Ishikawa (cell line): ENCODE results near the gene CMTM1.

Experiments used
- CEBPB ChIP-seq: IDR thresholded peaks from 2 replicates; pipeline ENCODE4 v1.6.1; 2012
- CREB1 ChIP-seq: IDR thresholded peaks from 2 replicates; pipeline ENCODE4 v1.6.1; 2012; ENCODE audit warnings: low read depth
- EGR1 ChIP-seq: IDR thresholded peaks from 2 replicates; pipeline ENCODE4 v1.6.1; 2012
- EP300 ChIP-seq: IDR thresholded peaks from 2 replicates; pipeline ENCODE4 v1.6.1; 2012; ENCODE audit warnings: borderline replicate concordance
- FOXM1 ChIP-seq: IDR thresholded peaks from 2 replicates; pipeline ENCODE4 v1.6.1; 2012; ENCODE audit warnings: low read depth, borderline replicate concordance
- MAX ChIP-seq: IDR thresholded peaks from 2 replicates; pipeline ENCODE4 v1.6.1; 2012
- NFIC ChIP-seq: IDR thresholded peaks from 2 replicates; pipeline ENCODE4 v1.6.1; 2012
- RAD21 ChIP-seq: IDR thresholded peaks from 2 replicates; pipeline ENCODE4 v1.6.1; 2012; ENCODE audit warnings: low read depth
- TAF1 ChIP-seq: IDR thresholded peaks from 2 replicates; pipeline ENCODE4 v1.6.1; 2012; ENCODE audit warnings: low read depth, mild to moderate bottlenecking
- TCF12 ChIP-seq: IDR thresholded peaks from 2 replicates; pipeline ENCODE4 v1.6.1; 2012; ENCODE audit warnings: low read depth
- TEAD4 ChIP-seq: IDR thresholded peaks from 2 replicates; pipeline ENCODE4 v1.6.1; 2012
- YY1 ChIP-seq: IDR thresholded peaks from 2 replicates; pipeline ENCODE4 v1.6.1; 2012; ENCODE audit warnings: low read depth
- ZBTB7A ChIP-seq: IDR thresholded peaks from 2 replicates; pipeline ENCODE4 v1.6.1; 2012; ENCODE audit warnings: low read depth
- TF ChIP-seq, protein P1 (sequence below): IDR thresholded peaks from 2 replicates; pipeline ENCODE4 v1.6.1; 2012; ENCODE audit warnings: low read depth, mild to moderate bottlenecking
- TF ChIP-seq, protein P2 (sequence below): IDR thresholded peaks from 2 replicates; pipeline ENCODE4 v1.6.1; 2012

CMTM1 gene

GRCh38 chr16:66588981-66589713 lies 22.9 kb downstream of the CMTM1 start:
- TF ChIP-seq FOXM1, result no peak
- no peak for TF ChIP-seq EP300
- TF ChIP-seq RAD21, result peak; percentile 85

DNA sequence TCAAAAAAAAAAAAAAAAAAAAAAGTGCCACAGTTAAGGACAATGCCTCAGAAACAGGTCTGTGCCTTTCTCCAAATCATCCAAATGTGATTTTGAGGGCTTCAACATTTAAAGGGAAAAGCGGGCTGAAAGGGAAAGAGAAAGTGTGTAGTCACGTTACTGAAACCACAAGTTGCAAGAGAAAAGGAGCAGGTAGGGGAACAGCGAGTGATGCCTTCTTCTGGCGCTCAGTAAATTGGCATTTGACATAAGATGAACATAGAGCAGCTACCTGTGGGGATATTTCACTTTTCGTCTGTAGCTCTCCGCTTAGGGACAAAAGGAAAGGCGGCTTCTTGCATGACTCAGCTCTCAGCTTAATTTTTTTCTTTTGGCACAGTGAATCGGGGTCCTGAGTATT lies 24.1 kb downstream of the CMTM1 start:
- TF ChIP-seq NFIC (no peak), FOXM1 (no peak), TCF12 (no peak), ZBTB7A (no peak), TEAD4 (no peak), YY1 (no peak), RAD21 (no peak), CREB1 (no peak), TAF1 (no peak), MAX (no peak), EP300 (no peak), CEBPB (no peak)
- TF ChIP-seq, protein P1, sequence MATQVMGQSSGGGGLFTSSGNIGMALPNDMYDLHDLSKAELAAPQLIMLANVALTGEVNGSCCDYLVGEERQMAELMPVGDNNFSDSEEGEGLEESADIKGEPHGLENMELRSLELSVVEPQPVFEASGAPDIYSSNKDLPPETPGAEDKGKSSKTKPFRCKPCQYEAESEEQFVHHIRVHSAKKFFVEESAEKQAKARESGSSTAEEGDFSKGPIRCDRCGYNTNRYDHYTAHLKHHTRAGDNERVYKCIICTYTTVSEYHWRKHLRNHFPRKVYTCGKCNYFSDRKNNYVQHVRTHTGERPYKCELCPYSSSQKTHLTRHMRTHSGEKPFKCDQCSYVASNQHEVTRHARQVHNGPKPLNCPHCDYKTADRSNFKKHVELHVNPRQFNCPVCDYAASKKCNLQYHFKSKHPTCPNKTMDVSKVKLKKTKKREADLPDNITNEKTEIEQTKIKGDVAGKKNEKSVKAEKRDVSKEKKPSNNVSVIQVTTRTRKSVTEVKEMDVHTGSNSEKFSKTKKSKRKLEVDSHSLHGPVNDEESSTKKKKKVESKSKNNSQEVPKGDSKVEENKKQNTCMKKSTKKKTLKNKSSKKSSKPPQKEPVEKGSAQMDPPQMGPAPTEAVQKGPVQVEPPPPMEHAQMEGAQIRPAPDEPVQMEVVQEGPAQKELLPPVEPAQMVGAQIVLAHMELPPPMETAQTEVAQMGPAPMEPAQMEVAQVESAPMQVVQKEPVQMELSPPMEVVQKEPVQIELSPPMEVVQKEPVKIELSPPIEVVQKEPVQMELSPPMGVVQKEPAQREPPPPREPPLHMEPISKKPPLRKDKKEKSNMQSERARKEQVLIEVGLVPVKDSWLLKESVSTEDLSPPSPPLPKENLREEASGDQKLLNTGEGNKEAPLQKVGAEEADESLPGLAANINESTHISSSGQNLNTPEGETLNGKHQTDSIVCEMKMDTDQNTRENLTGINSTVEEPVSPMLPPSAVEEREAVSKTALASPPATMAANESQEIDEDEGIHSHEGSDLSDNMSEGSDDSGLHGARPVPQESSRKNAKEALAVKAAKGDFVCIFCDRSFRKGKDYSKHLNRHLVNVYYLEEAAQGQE, result no peak
- TF ChIP-seq, protein P2, sequence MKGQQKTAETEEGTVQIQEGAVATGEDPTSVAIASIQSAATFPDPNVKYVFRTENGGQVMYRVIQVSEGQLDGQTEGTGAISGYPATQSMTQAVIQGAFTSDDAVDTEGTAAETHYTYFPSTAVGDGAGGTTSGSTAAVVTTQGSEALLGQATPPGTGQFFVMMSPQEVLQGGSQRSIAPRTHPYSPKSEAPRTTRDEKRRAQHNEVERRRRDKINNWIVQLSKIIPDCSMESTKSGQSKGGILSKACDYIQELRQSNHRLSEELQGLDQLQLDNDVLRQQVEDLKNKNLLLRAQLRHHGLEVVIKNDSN, result no peak

- no peak for TF ChIP-seq NFIC
- no peak for TF ChIP-seq FOXM1
- TF ChIP-seq TEAD4, result no peak
- TF ChIP-seq EGR1, result no peak
- no peak for TF ChIP-seq MAX
- no peak for TF ChIP-seq TAF1
- no peak for TF ChIP-seq ZBTB7A
- TF ChIP-seq EP300, result no peak
- no peak for TF ChIP-seq CREB1
- TF ChIP-seq, protein P1, result no peak
- TF ChIP-seq, protein P2, result no peak
- TF ChIP-seq YY1, result no peak
- TF ChIP-seq RAD21, result no peak
- no peak for TF ChIP-seq TCF12
- TF ChIP-seq CEBPB, result no peak
Measured at GRCh38 chr16:66591018-66591417, 24.8 kb downstream of the CMTM1 start.

DNA sequence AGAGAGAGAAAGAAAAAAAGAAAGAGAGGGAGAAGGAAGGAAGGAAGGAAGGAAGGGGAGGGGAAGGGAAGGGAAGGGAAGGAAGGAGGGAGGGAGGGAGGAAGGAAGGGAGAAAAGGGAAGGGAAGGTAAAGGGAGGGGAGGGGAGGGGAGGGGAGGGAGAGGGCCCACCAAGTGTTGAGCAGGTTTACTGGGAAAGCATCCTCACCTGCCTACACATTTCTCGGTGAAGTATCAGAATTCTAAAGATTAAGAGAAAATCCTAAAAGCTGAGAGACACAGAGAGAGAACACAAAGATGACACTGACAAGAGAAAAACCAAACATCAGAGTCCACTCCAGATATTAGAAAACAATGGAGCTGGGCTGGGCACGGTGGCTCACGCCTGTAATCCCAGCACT lies 26.0 kb downstream of the CMTM1 start:
- TF ChIP-seq, protein P1, result no peak
- TF ChIP-seq TCF12 (no peak), CEBPB (no peak), TEAD4 (no peak)

DNA sequence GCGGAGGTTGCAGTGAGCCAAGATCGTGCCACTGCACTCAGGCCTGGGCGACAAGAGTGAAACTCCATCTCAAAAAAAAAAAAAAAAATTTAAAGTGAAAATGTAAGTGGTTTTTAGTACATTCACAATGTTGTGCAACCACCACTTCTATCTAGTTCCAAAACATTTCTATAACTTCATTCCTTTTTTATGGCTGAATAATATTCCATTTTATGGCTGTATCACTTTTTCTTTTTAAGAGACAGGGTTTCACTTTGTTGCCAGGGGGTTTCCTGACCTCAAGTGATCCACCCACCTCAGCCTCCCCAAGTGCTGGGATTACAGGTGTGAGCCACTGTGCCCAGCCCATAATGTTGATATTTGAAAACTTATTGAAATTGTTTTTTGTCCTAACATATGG lies 26.6 kb downstream of the CMTM1 start:
- TF ChIP-seq EP300 (no peak), TAF1 (no peak), TEAD4 (no peak), CEBPB (no peak)
